ENCODE measurements around the gene ANXA10.
"Not testable (repeated sequence)": the region's sequence is repeated elsewhere in the genome, so short reads cannot be mapped to it uniquely, and the experiment has no call there.

The ANXA10 gene

DNA sequence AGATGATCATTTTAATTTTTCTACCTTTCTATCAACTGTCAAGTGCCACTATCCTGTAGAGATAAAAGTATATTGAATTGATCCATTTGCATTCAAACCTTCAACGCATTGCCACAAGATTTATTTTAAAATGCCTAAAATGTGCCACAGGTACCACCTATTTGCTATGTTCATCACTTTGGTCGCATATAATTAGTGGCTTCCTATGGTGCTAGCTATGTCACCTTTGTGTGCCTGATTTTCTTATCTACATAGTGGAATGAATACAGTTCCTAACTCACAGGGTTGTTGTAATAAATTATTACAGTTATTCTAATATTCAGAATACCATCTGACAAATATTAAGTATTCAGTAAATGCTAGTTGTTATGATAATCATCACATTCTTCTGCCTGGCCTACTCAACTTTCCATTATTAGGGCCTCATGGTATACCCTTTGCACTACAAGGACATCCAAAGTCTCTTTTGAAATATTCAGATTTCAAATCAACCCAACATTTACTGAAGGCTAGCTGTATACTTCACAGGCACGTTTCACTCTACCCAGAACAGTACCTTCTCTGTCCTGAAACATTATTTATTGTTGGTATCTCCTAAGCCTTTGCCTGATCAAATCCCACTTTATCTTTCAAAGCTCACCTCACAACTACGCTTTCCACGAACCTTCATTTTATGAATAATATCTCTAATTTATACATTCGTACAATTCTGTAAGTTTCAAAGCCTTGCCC lies 62.4 kb downstream of the ANXA10 start:
- DNase-seq (ENCODE audit: low spot score), result no peak

DNA sequence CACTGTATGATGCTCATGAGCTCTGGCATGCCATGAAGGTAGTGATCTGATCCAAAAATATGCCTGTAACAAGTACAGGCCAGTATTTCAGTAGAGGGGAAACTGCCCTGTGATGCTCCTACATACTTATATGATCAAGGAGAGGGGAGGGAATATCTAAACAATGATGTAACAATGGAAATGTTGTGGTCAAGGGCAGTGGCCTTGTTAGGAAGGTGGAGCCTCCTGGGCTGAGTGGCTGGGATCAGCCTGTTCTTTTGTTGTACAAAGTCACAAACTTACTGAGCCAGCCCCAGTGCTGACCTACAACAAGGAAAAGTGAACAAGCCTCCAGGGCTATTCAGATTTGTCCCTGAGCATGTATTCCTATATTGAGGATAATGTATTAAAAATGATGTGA lies 70.3 kb downstream of the ANXA10 start:
- DNase-seq (ENCODE audit: low spot score), result no peak

DNA sequence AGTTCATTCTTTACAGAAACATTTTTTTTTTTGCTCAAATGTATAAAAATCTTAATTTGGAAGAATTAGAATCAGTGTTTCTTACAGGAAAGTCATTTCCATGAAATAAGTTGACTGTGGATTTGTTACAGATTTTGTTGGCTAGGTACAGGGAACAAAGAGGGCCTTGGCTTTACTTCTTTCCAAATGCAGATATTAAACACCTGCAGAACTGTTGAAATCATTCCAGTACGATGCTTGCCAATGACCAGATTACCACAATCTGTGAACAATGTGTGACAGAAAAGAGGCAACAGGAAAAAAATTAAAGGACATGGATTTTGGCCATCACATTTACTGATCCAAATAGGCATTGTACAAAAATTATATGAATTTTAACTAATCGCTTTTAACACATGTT lies 70.8 kb downstream of the ANXA10 start:
- DNase-seq (ENCODE audit: low spot score), result no peak

DNA sequence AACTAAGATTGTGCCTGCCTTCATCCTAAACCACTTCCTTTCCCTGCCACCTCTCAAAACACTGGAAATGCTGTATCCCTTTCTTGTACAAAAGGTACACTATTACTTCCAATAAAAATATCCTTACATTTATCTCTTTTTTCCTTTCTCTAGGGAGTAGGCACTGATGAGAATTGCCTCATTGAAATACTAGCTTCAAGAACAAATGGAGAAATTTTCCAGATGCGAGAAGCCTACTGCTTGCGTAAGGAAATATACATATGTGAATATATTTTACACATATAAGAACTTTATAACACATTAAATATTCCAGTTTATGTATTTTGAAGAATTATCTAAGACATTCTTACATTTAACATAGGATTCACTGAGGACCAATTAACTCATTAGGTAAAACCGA lies 71.7 kb downstream of the ANXA10 start:
- DNase-seq (ENCODE audit: low spot score), result no peak

DNA sequence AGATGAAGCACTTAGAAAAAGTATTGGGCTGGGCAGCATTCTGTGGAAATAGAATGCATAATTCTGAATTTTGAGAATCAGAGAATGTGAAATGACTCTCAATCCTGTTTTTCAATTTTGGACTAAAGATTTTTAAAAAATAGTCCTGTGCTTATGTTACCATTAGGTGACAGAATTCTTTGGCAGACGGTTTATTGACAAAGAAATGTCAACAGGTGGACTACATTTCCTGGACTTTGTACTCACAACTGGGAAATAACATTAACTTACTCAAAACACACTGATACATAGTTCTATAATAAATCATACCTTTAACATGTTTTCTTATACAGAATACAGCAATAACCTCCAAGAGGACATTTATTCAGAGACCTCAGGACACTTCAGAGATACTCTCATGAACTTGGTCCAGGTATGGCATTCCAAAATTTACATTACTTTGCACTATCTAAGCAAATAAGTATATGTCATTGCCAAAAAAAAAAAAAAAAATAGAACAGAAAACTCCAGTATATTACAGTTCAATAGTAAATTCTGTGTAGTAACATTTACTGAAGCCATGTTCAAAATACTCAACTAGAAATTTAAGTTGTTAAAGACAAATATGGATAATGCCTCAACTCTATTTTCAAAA lies 72.7 kb downstream of the ANXA10 start:
- DNase-seq (ENCODE audit: low spot score), result no peak

DNA sequence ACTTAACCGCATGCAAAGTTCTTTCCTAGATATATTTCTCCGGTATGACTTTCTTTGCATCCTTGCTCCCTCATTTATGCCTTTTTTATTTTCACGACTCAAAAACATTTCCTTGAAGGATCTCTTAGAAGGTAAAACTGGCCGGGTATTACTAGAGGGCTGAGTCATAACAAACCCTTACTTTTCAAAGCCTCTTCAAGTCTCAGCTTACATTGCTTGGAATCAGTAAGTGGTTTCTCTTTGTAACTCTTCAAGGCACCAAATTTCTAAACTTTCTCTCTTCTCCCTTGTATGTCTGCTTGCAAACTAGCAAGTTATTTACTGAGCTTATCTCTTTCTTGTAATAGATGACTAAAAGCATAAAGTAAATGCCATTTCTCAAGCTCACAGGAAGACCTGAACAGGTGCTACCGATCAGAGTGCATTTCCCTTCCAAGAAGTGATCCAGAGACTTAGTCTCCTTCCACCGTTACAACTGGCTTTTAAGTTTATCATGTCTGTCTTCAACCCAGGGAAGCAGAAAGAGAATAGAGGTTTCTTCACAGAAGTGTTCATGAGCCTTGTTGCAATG lies 75.5 kb downstream of the ANXA10 start:
- DNase-seq (ENCODE audit: low spot score), result peak; percentile 39

DNA sequence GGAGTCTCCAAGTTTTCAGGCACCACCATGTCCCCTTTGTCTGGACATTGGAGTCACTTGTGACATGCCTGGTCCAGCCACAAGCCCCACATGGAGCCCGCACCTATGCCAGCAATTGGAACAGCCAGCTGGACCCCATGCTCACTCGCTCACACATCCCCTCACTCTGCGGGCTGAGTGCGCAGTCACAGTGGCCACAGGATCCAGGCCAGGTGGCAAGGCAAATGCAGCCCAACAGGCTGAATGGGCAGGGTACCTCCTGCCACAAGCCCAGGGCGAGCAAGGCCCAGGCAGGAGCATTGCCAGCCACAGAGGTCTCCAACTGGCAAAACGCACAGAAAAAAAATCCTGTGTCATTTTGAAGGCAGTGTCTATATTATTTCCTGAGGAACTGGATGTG lies 82.0 kb downstream of the ANXA10 start:
- DNase-seq (ENCODE audit: low spot score), result no peak

DNA sequence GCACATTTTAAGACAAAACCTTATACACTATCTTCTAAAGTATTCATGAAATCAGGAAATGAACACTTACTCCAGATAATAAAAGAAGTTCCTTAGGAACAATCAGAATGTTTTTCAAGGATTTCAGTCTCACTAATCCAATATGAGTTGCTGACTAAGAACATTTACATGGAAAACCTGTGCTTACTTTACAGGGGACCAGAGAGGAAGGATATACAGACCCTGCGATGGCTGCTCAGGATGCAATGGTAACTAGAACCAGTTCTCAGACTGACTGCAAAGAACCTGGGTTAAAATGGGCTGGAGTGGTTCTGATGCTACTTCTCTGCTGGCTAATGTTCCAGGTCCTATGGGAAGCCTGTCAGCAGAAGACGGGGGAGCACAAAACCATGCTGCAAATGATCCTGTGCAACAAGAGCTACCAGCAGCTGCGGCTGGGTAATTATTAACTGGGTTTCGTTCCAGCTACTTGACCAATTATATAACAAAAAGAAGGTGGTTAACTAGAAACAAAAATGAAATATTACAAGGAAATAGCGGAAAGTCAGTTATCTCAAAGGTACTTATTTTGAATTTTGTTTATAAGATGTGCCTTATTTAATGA lies 85.3 kb downstream of the ANXA10 start:
- no peak for DNase-seq (ENCODE audit: low spot score)

DNA sequence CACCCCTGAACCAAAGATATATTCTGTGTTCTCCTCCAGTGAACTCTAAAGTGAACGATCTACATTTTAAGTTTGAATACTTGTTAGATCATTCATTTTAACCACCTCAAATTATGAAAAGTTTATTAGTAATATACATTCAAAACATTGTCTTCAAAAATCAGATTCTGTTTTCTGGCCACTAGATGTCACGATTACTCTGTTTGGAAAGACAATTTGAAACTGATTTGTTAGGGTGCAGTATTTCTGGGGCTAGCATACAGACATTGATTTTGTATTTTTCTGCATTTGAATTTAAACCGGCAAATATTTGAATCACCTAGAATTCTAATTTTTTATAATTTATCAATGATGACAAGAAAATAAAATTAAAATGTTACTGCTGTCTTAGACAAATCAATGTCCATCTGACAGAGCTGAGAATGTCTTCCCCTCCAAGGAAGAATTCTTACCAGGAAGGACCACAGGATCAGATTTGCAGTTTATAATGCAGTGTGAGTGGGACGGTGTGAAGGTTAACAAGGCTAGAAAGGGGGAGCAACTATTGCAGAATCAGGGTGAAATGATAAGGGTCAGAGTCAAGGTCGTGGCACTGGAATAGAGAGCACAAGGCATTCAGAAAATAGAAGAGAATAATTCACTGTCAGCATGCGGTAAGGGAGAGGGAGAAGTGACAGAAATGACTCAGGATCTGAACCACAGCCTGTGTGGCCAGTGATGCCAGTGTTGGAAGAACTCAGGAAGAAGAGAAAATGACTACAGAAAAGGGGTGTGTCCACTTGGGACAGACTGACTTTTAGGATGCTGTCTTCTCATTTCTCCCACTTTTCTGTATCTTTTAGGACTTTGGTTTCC lies 91.6 kb downstream of the ANXA10 start:
- peak; percentile 17 for DNase-seq (ENCODE audit: low spot score)

DNA sequence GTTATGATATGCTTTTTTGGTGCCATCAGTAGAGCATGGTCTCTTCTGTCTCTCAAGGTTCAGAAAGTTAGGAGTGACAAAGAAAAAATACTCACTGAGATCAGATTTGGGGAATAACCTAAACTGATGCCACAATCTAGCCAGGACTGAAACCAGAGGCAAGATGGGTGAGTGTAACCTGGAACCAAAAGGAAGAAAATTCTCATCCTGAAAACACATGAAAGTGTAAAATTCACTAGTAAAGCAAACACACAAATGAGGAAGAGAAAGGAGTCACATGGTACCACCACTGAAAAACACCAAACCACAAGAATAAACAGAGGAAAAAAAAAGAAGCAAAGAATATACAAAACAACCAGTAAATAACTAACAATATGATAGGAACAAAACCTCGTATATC lies 96.4 kb downstream of the ANXA10 start:
- DNase-seq (ENCODE audit: low spot score), result no peak

DNA sequence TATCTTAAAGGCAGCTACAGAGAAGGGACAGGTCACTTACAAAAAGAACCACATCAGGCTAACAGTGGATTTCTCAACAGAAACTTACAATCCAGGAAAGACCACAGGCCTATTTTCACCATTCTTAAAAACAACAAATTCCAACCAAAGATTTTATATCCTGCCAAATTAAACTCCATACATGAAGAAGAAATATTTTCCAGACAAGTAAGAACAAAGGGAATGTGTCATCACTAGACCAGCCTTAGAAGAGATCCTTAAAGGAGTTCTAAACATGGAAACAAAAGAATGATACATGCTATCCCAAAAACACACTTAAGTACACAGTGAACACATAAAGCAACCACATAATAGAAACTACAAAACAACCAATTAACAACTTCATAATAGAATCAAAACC lies 105.6 kb downstream of the ANXA10 start:
- no peak for DNase-seq (ENCODE audit: low spot score)

DNA sequence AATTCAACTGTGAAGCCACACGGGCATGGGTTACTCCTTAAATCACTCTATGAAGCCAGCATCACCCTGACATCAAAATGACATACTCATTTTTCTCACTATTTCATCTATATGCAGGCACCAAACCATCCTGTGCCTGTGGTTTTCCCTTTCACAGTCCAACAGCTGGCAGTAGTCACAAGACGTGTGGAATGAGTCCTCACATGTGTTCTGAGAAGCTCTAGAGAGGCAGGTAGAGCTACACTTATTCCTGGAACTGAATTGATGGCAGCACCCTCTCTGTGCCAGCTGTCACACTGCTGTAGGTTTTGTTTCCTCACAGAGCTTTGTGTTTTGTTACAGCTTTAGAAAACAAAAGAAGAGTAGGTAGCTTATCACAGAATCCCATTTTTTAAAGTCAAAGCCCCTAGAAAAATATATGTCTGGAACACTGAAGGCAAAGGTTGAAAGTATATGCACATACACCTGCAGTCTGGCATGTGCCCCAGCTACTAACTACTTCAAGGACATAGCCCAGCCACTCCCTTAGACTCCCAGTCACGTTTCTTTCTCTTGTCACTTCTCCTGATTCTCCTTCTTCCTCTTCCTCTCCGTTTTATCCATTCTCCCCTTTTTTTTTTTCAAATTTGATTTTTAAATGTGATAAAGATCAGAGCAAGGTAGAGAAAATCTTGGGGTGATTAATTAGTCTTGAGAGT lies 107.1 kb downstream of the ANXA10 start:
- DNase-seq (ENCODE audit: low spot score), result peak; percentile 46

DNA sequence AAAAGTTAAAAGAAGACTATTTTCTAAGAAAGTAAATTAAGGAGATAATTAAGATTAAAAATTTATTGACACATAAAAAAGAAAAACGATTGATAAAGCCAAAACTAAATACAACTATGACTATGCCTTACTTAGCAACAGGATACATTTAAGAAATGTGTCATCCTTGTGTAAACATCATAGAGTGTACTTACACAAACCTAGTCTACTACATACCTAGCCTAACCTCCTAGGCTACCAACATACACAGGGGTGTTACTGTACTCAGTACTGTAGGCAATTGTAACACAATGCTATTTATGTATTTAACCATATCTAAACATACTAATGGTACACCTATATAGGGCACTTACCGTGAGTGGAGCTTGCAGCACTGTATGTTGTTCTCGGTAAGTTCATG lies 108.3 kb downstream of the ANXA10 start:
- no peak for DNase-seq (ENCODE audit: low spot score)

DNA sequence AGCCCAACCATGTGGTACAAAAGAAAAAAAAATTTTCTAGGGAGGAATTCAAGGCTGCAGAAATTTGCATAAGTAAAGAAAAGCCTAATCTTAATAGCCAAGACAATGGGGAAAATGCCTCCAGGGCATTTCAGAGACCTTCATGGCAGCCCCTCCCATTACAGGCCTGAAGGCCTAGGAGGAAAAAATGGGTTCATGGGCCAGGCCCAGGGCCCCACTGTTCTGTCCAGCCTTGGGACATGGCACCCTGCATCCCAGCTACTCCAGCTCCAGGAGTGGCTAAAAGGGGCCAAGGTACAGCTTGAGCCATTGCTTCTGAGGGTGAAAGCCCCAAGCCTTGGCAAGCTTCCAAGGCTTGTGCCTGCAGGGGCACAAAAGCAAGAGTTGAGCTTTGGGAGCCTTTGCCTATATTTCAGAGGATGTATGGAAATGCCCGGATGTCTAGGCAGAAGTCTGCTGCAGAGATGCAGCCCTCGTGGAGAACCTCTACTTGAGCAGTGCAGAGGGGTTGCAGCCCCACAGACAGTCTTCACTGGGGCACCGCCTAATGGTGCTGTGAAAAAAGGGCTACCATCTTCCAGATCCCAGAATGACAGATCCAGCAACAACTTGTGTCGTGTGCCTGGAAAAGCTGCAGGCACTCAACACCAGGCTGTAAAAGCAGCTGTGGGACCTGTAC lies 111.0 kb downstream of the ANXA10 start:
- no peak for DNase-seq (ENCODE audit: low spot score)

DNA sequence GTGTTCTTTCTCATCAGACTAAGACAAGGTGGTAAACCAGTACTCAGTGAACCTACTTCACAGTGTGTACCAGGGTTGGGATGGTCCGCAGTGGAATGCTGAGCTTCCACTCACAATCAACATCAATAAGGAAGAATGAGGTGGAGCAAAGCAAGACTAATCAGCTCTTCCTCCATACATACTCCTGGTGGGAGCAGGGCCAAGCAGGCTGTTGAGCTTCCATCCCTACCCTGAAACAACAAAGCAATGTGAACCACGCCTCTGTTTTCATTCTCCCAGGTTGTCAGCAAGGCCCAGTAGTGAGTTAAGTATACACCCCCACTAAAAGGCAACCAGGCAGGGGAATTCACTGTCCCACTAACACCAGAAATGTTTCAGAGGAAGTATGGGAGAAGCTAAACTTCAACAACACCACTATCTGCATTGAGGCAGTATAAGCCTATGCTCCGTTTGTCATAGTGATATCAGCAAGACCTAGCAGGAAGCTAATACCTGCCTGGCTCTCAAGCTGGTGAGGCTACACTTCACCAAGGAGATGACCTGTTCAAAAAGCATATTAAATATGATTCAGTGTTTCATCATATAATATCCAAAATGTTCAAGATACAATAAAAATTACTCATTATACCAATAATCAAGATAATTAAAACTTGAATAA lies 116.7 kb downstream of the ANXA10 start:
- DNase-seq (ENCODE audit: low spot score), result no peak

DNA sequence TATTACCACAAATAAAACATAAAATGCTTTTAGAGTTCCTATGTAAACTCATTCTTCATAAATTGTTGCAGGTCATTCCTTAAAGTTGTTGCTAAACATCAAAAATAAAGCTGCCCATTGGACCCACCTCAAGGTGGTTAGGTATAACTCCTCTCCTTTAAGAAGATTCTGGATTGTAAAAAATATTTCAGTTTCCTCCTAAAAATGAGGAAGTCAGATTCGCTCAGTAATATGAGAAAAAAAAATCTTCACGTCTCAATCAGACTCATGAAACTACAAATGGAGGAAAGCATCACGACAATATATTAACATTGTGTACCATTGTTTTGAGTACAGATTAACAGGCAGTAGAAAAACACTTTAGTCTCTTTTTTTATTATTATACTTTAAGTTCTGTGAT lies 120.3 kb downstream of the ANXA10 start:
- no peak for DNase-seq (ENCODE audit: low spot score)

DNA sequence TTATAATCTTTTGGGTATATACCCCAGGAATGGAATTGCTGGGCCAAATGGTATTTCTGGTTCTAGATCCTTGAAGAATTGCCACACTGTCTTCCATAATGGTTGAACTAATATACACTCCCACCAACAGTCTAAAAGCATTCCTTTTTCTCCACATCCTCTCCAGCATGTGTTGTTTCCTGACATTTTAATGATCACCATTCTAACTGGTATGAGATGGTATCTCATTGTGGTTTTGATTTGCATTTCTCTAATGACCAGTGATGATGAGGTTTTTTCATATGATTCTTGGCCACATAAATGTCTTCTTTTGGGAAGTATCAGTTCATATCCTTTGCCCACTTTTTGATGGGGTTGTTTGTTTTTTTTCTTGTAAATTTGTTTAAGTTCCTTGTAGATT lies 121.2 kb downstream of the ANXA10 start:
- not testable (repeated sequence) for DNase-seq (ENCODE audit: low spot score)

DNA sequence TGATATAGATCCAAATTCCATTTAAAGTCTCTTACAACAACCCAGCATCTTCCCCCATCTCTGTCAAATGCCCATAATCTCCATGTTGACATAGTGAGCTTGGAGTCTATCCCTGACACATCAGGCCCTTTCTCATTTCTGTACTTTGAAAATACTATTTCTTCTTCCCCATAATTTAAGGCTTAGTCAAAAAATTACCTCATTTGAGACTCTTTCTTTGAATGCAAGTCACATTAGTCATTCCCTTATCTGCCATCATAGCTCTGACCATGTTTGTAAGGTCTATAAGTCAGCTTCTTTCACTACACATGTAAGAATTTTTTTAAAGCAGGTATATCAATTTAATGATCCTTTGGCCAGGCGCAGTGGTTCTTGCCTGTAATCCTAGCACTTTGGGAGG lies 126.3 kb downstream of the ANXA10 start:
- peak; percentile 28 for DNase-seq (ENCODE audit: low spot score)

DNA sequence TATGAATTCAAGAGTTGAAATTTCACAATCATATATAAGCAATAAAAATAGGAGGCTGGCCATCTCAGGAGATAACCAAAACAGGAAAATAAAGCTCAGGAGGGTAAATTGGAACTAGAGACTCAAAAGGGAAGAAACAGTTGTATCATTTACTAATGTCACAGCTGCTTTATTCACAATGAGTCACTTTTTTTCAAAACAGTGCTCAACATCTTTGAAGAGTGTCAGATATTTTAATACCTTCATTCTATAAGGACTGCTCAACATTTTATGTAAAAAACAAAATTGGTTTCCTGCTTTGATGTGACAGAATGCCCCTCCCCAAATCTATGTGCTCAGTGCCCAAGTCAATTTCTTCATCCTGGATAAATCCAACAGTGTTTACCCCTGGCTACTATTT lies 128.6 kb downstream of the ANXA10 start:
- no peak for DNase-seq (ENCODE audit: low spot score)

DNA sequence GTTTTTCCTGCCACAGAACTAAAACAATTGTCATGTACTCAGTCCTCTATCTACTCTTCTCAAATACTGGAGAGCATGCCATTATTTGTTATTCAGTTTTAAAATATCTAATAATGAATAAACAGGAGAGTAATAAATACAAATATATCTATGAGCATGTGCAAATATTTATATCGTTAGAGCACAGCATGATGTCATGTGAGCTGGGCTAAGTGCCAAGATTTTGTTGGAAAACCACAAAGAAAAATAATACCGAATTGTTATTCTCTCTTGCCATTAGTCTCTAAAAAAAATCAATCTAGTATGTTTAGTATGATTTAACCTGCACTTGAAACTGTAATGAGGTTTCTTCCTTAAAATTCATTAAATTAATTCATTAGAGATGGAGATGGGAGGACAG lies 129.0 kb downstream of the ANXA10 start:
- DNase-seq (ENCODE audit: low spot score), result no peak
